Colonic mucosa (tissue), 4 donors: ENCODE measurements around the gene NTM. TPM values are rescaled to one million over a fixed set of nuclear protein-coding genes. Genes with fewer than 3 reads are reported as not detected.

Source experiments
- DNase-seq: peaks from one replicate; pipeline ENCODE4 v3.0.0-alpha.2; 2020
- H3K27ac ChIP-seq: fragments of 200-600 bp; one replicate; pipeline ENCODE4 v1.8.0; 2021
- H3K27me3 ChIP-seq: fragments of 200-600 bp; one replicate; pipeline ENCODE4 v1.8.0; 2021
- H3K36me3 ChIP-seq: fragments of 200-600 bp; one replicate; pipeline ENCODE4 v1.8.0; 2021
- H3K4me1 ChIP-seq: fragments of 200-600 bp; one replicate; pipeline ENCODE4 v1.8.0; 2021; ENCODE audit warnings: mild to moderate bottlenecking
- H3K4me3 ChIP-seq: fragments of 200-600 bp; one replicate; pipeline ENCODE4 v1.8.0; 2021
- H3K9ac ChIP-seq, 2 donors: one replicate each; pipeline ENCODE4 v1.7.0; 2013; ENCODE audit warnings: control low read depth in 2 of 2, low read depth in 2 of 2, low read length in 2 of 2
- H3K9me3 ChIP-seq: fragments of 200-600 bp; one replicate; pipeline ENCODE4 v1.8.0; 2021
- intact Hi-C: fragments of 100-400 bp; cut with DNase I; formaldehyde crosslinking; loops from one replicate; pipeline ENCODE4 v1.14.1; 2022
- total RNA-seq, 2 donors: library from RNA; stranded (reverse); fragmentation: NEBNext Ultra II Directional in 1 of 2; extraction: Animal tissue kit (Norgen Biotek cat#: 25700) in 1 of 2; gene quantifications; one replicate each; pipeline ENCODE4 v1.2.1, GENCODE V29; 2021
- TF ChIP-seq, protein P1 (sequence below): fragments of 200-600 bp; IDR thresholded peaks from one replicate; pipeline ENCODE4 v1.8.0; 2022; ENCODE audit warnings: antibody characterized with exemption, mild to moderate bottlenecking
- donor health status: healthy.
- donor health status: DM: no; HTN: no; CAD: no.
- donor health status: DM: no; HTN: no; CAD: no.

Gene NTM
- total RNA-seq, 2 donors from 2014 or later, result 1.6 to 2.8 TPM

- Histone ChIP-seq H3K4me1 (no peaks in the 10 kb centered on the region), H3K9me3 (no peaks in the 10 kb centered on the region), H3K27ac (no peak overlapping the region), H3K4me3 (no peak overlapping the region), H3K27me3 (no peaks in the 10 kb centered on the region), H3K9ac (no peak overlapping the region), H3K36me3 (no peaks in the 10 kb centered on the region)
- DNase-seq, result no peak
- intact Hi-C loops, result no loop called here
- TF ChIP-seq, protein P1, sequence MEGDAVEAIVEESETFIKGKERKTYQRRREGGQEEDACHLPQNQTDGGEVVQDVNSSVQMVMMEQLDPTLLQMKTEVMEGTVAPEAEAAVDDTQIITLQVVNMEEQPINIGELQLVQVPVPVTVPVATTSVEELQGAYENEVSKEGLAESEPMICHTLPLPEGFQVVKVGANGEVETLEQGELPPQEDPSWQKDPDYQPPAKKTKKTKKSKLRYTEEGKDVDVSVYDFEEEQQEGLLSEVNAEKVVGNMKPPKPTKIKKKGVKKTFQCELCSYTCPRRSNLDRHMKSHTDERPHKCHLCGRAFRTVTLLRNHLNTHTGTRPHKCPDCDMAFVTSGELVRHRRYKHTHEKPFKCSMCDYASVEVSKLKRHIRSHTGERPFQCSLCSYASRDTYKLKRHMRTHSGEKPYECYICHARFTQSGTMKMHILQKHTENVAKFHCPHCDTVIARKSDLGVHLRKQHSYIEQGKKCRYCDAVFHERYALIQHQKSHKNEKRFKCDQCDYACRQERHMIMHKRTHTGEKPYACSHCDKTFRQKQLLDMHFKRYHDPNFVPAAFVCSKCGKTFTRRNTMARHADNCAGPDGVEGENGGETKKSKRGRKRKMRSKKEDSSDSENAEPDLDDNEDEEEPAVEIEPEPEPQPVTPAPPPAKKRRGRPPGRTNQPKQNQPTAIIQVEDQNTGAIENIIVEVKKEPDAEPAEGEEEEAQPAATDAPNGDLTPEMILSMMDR, result no peak
Observed at GRCh38 chr11:132139181-132139580, 768.8 kb downstream of the NTM start.

- Histone ChIP-seq H3K9ac (no peak overlapping the region), H3K27me3 (no peaks in the 10 kb centered on the region), H3K4me3 (no peak overlapping the region), H3K27ac (no peak overlapping the region), H3K36me3 (no peaks in the 10 kb centered on the region), H3K4me1 (no peaks in the 10 kb centered on the region), H3K9me3 (no peaks in the 10 kb centered on the region)
- intact Hi-C loops, result no loop called here
- no peak for DNase-seq
- TF ChIP-seq, protein P1, result no peak
Observed at GRCh38 chr11:132140056-132140455, 769.6 kb downstream of the NTM start.

DNA sequence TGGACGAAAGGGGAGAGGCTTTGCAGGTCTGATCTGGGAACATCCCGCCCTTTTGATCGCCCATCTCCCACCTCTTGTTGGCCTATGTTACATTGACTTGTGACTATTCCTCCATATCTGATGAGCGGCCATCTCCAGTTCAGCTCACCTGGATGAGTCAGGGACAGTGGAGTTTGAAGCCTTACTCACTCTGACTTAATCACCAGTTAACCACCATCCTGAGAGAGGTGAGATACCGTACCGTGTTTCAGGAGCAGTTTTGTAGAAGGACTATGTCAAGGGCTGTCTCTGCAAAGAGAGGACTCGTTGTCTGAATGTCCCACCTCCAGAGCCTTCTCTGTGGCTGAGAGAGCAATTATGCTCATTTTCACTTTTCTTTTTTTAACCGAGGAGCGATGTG is 771.7 kb downstream of the NTM start:
- no peaks in the 10 kb centered on the region for H3K36me3 ChIP-seq
- H3K4me1 ChIP-seq, result no peaks in the 10 kb centered on the region
- H3K27ac ChIP-seq, result no peak overlapping the region
- H3K9ac ChIP-seq, result no peak overlapping the region
- H3K27me3 ChIP-seq, result no peaks in the 10 kb centered on the region
- intact Hi-C loops, result no loop called here
- H3K9me3 ChIP-seq, result no peaks in the 10 kb centered on the region
- TF ChIP-seq, protein P1, result no peak
- H3K4me3 ChIP-seq, result no peak overlapping the region
- DNase-seq, result no peak

DNA sequence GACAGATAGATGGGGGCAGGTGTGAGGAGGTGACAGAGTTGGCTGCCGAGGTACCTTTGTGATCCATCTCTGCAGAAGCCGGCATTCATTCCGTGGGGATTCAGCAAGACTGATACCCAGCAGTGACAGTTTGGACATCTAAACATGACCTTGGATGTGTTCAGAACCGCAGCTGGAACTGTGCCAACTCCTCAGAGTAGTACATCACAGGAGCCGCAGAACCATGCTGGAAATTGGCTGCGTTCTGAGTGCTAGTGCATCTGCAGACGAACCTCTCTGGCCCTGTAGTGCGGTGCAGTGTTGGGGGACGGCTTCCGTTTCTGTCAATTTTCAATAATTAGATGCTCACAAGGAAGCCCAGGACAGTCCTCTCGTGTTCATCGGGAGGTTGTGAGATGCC is 772.1 kb downstream of the NTM start:
- Histone ChIP-seq H3K36me3 (no peaks in the 10 kb centered on the region), H3K4me1 (no peaks in the 10 kb centered on the region), H3K9me3 (no peaks in the 10 kb centered on the region), H3K27ac (no peak overlapping the region), H3K27me3 (no peaks in the 10 kb centered on the region), H3K4me3 (no peak overlapping the region), H3K9ac (no peak overlapping the region)
- intact Hi-C loops, result no loop called here
- DNase-seq, result no peak
- TF ChIP-seq, protein P1, result no peak

GRCh38 chr11:132147464-132147863 is 777.0 kb downstream of the NTM start:
- Histone ChIP-seq H3K9ac (no peak overlapping the region), H3K27me3 (no peaks in the 10 kb centered on the region), H3K4me1 (no peaks in the 10 kb centered on the region), H3K4me3 (no peak overlapping the region), H3K9me3 (no peaks in the 10 kb centered on the region), H3K27ac (no peak overlapping the region), H3K36me3 (no peaks in the 10 kb centered on the region)
- TF ChIP-seq, protein P1, result no peak
- intact Hi-C loops, result no loop called here
- no peak for DNase-seq

DNA sequence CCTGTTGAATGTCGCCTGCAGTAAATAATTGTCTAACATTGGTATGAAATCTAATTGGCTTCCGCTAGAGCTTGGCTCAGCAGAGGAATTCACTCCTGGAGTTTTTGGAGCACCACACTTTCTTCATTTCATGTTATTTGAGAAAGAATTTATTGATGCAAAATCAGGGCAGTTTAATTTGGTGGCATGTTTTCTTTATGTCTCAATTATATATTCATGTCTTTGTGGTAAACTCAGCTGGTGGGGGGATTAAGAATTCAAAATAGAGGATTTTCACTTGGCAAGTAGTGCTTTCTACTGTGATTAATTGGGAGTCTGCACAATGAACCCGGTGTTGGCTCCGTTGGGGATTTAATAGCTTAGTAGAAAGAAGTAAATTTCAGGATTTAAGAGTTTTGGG is 784.4 kb downstream of the NTM start:
- no peak overlapping the region for H3K4me3 ChIP-seq
- TF ChIP-seq, protein P1, result no peak

More for the DNA sequence above, 784.4 kb downstream of the NTM start:
- Histone ChIP-seq H3K27ac (no peak overlapping the region), H3K27me3 (no peaks in the 10 kb centered on the region), H3K36me3 (no peaks in the 10 kb centered on the region), H3K4me1 (no peaks in the 10 kb centered on the region), H3K9ac (no peak overlapping the region), H3K9me3 (no peaks in the 10 kb centered on the region)
- intact Hi-C loops, result no loop called here
- DNase-seq, result no peak
